H9 (cell line): ENCODE data around the gene SLC46A2. TPM values are rescaled to one million over a fixed set of nuclear protein-coding genes. Genes with fewer than 3 reads are reported as not detected.

ENCODE experiments used
- DNase-seq: peaks from one replicate; pipeline ENCODE4 v3.0.0-alpha.2; 2017
- H2AFZ ChIP-seq: one replicate; pipeline ENCODE4 v1.6.1; 2013; ENCODE audit warnings: mild to moderate bottlenecking, low read length, control low read depth, moderate library complexity
- H2AK5ac ChIP-seq: 2 replicates; pipeline ENCODE4 v1.6.1; 2013; ENCODE audit warnings: low read length, control low read depth, mixed read lengths; ENCODE audit not compliant: insufficient read length
- H2BK120ac ChIP-seq: one replicate; pipeline ENCODE4 v1.6.1; 2013; ENCODE audit warnings: low read depth, mild to moderate bottlenecking, low read length, control low read depth, inconsistent platforms; ENCODE audit not compliant: poor library complexity, severe bottlenecking
- H2BK12ac ChIP-seq: 2 replicates; pipeline ENCODE4 v1.6.1; 2013; ENCODE audit warnings: low read length, control low read depth, mixed read lengths, low read depth; ENCODE audit not compliant: insufficient read length
- H2BK15ac ChIP-seq: 2 replicates; pipeline ENCODE4 v1.6.1; 2013; ENCODE audit warnings: low read depth, low read length, control low read depth
- H2BK20ac ChIP-seq: one replicate; pipeline ENCODE4 v1.6.1; 2013; ENCODE audit warnings: low read depth, mild to moderate bottlenecking, low read length, control low read depth, inconsistent platforms; ENCODE audit not compliant: poor library complexity, severe bottlenecking
- H2BK5ac ChIP-seq: 2 replicates; pipeline ENCODE4 v1.6.1; 2013; ENCODE audit warnings: low read length, control low read depth, mixed read lengths; ENCODE audit not compliant: insufficient read length
- H3K14ac ChIP-seq: 2 replicates; pipeline ENCODE4 v1.6.1; 2013; ENCODE audit warnings: low read length, control low read depth; ENCODE audit not compliant: insufficient read depth
- H3K18ac ChIP-seq: 2 replicates; pipeline ENCODE4 v1.6.1; 2013; ENCODE audit warnings: low read depth, mild to moderate bottlenecking, mixed read lengths, low read length, control low read depth; ENCODE audit not compliant: insufficient read length
- H3K23ac ChIP-seq: 2 replicates; pipeline ENCODE4 v1.6.1; 2013; ENCODE audit warnings: low read length, control low read depth, mixed read lengths, low read depth; ENCODE audit not compliant: insufficient read length
- H3K23me2 ChIP-seq: 2 replicates; pipeline ENCODE4 v1.6.1; 2013; ENCODE audit warnings: low read depth, mild to moderate bottlenecking, mixed read lengths, low read length, control low read depth; ENCODE audit not compliant: insufficient read length, poor library complexity, severe bottlenecking
- H3K27ac ChIP-seq: 2 replicates; pipeline ENCODE4 v1.5.1; 2013; ENCODE audit warnings: low read length, control low read depth, mixed read lengths, low read depth; ENCODE audit not compliant: insufficient read length
- H3K27me3 ChIP-seq: 2 replicates; pipeline ENCODE4 v1.6.1; 2013; ENCODE audit warnings: low read length, control low read depth, inconsistent platforms; ENCODE audit not compliant: insufficient read depth
- H3K4ac ChIP-seq: 2 replicates; pipeline ENCODE4 v1.6.1; 2013; ENCODE audit warnings: low read depth, mild to moderate bottlenecking, control low read depth, inconsistent platforms, low read length, moderate library complexity
- H3K4me1 ChIP-seq: 2 replicates; pipeline ENCODE4 v1.6.1; 2013; ENCODE audit warnings: low read length, control low read depth, inconsistent platforms; ENCODE audit not compliant: insufficient read depth
- H3K4me2 ChIP-seq: 2 replicates; pipeline ENCODE4 v1.6.1; 2013; ENCODE audit warnings: low read length, control low read depth, mixed read lengths; ENCODE audit not compliant: insufficient read length, insufficient read depth
- H3K56ac ChIP-seq: 2 replicates; pipeline ENCODE4 v1.6.1; 2013; ENCODE audit warnings: low read depth, mild to moderate bottlenecking, mixed read lengths, low read length, control low read depth; ENCODE audit not compliant: insufficient read length
- H3K79me1 ChIP-seq: 2 replicates; pipeline ENCODE4 v1.6.1; 2013; ENCODE audit warnings: low read depth, mild to moderate bottlenecking, moderate library complexity, low read length, control low read depth, inconsistent platforms; ENCODE audit not compliant: insufficient read depth, poor library complexity, severe bottlenecking
- H3K79me2 ChIP-seq: 2 replicates; pipeline ENCODE4 v1.6.1; 2013; ENCODE audit warnings: low read length, control low read depth, inconsistent platforms; ENCODE audit not compliant: insufficient read depth
- H3K9ac ChIP-seq: 2 replicates; pipeline ENCODE4 v1.6.1; 2013; ENCODE audit warnings: low read length, control low read depth, mixed read lengths; ENCODE audit not compliant: insufficient read length; ENCODE audit errors: extremely low read depth
- H3K9me3 ChIP-seq: one replicate; pipeline ENCODE4 v1.6.1; 2013; ENCODE audit warnings: low read depth, low read length, inconsistent platforms; ENCODE audit not compliant: control insufficient read depth
- H3T11ph ChIP-seq: one replicate; pipeline ENCODE4 v1.6.1; 2013; ENCODE audit warnings: mild to moderate bottlenecking, low read length, control low read depth, inconsistent platforms
- H4K20me1 ChIP-seq: one replicate; pipeline ENCODE4 v1.6.1; 2013; ENCODE audit not compliant: control insufficient read depth, insufficient read length, insufficient read depth
- H4K5ac ChIP-seq: 2 replicates; pipeline ENCODE4 v1.6.1; 2013; ENCODE audit warnings: low read depth, mild to moderate bottlenecking, mixed read lengths, low read length, control low read depth; ENCODE audit not compliant: insufficient read length
- H4K8ac ChIP-seq: replicated peaks from 2 replicates; pipeline ENCODE4 v1.6.1; 2013; ENCODE audit warnings: low read length, control low read depth, mixed read lengths, low read depth; ENCODE audit not compliant: insufficient read length
- H4K91ac ChIP-seq: 2 replicates; pipeline ENCODE4 v1.6.1; 2013; ENCODE audit warnings: low read depth, mild to moderate bottlenecking, moderate library complexity, mixed read lengths, low read length, control low read depth; ENCODE audit not compliant: insufficient read length
- H3K27ac Mint-ChIP-seq, 3 experiments: 2 replicates in 2 of 3; 3 replicates in 1 of 3; pipeline ENCODE4 v1.8.0; 2020 to 2021; ENCODE audit warnings: mixed read lengths in 3 of 3, mild to moderate bottlenecking in 1 of 3, moderate library complexity in 1 of 3
- H3K27me3 Mint-ChIP-seq: 2 replicates; pipeline ENCODE4 v1.8.0; 2021; ENCODE audit warnings: low read depth, mild to moderate bottlenecking, moderate library complexity, mixed read lengths
- H3K36me3 Mint-ChIP-seq, 3 experiments: 2 replicates in 2 of 3; 3 replicates in 1 of 3; pipeline ENCODE4 v1.8.0; 2020 to 2021; ENCODE audit warnings: low read depth in 3 of 3, mixed read lengths in 3 of 3; ENCODE audit not compliant: insufficient read depth in 1 of 3
- H3K4me1 Mint-ChIP-seq, 2 experiments: 2 replicates each; pipeline ENCODE4 v1.8.0; 2020; ENCODE audit warnings: mixed read lengths in 2 of 2
- H3K4me3 Mint-ChIP-seq, 2 experiments: 2 replicates in 1 of 2; 3 replicates in 1 of 2; pipeline ENCODE4 v1.8.0; 2020 to 2021; ENCODE audit warnings: mild to moderate bottlenecking in 2 of 2, mixed read lengths in 2 of 2, moderate library complexity in 1 of 2
- H3K9me3 Mint-ChIP-seq, 2 experiments: 2 replicates in 1 of 2; 3 replicates in 1 of 2; pipeline ENCODE4 v1.8.0; 2020; ENCODE audit warnings: mild to moderate bottlenecking in 2 of 2, mixed read lengths in 2 of 2, moderate library complexity in 1 of 2
- WGBS: extraction: QIAGEN DNeasy Blood & Tissue Kit; methylation state at CpG from one replicate; pipeline ENCODE4 v1.1.7; 2013; ENCODE audit warnings: missing lambda C conversion rate, low lambda C conversion rate, mixed read lengths; ENCODE audit not compliant: insufficient read length; ENCODE audit errors: extremely low coverage; 5-methylcytosine and 5-hydroxymethylcytosine counted together
- total RNA-seq: library from RNA; stranded (reverse); gene quantifications from 2 replicates; pipeline ENCODE4 v1.2.1, GENCODE V29; 2021
- TF ChIP-seq, protein P1 (sequence below): fragments of 200-600 bp; sonication (generic); conservative IDR thresholded peaks from 3 replicates; pipeline ENCODE4 v1.8.0; 2021; ENCODE audit warnings: antibody characterized with exemption, mild to moderate bottlenecking

Gene SLC46A2
- total RNA-seq, 1 experiment from 2014 or later, result not detected

DNA sequence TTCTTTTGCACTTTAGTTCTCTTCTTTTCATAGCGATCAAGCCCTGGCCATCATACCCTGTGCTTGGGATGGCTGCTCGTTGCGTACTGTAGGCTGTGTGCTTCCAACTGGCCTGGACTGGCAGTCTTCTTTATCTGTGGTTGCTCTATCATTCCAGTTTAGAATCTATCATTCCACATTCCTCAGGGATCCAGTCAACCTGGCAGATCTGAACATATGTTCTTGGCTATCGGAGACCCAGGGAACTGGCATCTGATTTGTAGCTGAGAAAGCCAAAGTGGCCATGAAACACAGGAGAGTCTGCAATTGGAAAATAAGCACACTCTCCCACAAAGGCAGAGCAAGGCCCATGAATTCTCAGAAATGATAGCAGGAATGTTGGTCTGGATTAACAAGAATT lies 22.6 kb upstream of the SLC46A2 start:
- Histone ChIP-seq H3K27me3 (no peaks in the 10 kb centered on the region), H2AK5ac (no peak overlapping the region), H3K79me2 (no peaks in the 10 kb centered on the region), H2BK12ac (no peak overlapping the region), H3K9ac (no peak overlapping the region), H2BK20ac (no peak overlapping the region), H4K91ac (no peak overlapping the region), H4K5ac (no peak overlapping the region), H3K9me3 (no peaks in the 10 kb centered on the region), H3K79me1 (no peaks in the 10 kb centered on the region), H3K4ac (no peak overlapping the region), H3K56ac (no peak overlapping the region), H2BK120ac (no peak overlapping the region), H2BK15ac (no peak overlapping the region), H3K27ac (no peak overlapping the region), H3K23ac (no peak overlapping the region), H4K20me1 (no peaks in the 10 kb centered on the region), H3K18ac (no peak overlapping the region), H4K8ac (no peak overlapping the region), H3K4me2 (no peak overlapping the region), H3K14ac (no peak overlapping the region), H3K23me2 (no peaks in the 10 kb centered on the region), H2AFZ (no peak overlapping the region), H3T11ph (no peak overlapping the region), H2BK5ac (no peak overlapping the region), H3K4me1 (no peaks in the 10 kb centered on the region)
- no peaks in the 10 kb centered on the region for H3K4me1 Mint-ChIP-seq
- peaks cover 3 to 12% of the 10 kb centered on the region in 2 experiments for H3K9me3 Mint-ChIP-seq
- no peak overlapping the region for H3K4me3 Mint-ChIP-seq
- H3K36me3 Mint-ChIP-seq, result no peaks in the 10 kb centered on the region; a peak in 1 of 7 replicates
- H3K27ac Mint-ChIP-seq, result no peak overlapping the region
- no CpG with 5 or more reads among the region's 4 CpGs for WGBS
- DNase-seq, result no peak
- TF ChIP-seq, protein P1, sequence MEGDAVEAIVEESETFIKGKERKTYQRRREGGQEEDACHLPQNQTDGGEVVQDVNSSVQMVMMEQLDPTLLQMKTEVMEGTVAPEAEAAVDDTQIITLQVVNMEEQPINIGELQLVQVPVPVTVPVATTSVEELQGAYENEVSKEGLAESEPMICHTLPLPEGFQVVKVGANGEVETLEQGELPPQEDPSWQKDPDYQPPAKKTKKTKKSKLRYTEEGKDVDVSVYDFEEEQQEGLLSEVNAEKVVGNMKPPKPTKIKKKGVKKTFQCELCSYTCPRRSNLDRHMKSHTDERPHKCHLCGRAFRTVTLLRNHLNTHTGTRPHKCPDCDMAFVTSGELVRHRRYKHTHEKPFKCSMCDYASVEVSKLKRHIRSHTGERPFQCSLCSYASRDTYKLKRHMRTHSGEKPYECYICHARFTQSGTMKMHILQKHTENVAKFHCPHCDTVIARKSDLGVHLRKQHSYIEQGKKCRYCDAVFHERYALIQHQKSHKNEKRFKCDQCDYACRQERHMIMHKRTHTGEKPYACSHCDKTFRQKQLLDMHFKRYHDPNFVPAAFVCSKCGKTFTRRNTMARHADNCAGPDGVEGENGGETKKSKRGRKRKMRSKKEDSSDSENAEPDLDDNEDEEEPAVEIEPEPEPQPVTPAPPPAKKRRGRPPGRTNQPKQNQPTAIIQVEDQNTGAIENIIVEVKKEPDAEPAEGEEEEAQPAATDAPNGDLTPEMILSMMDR, result no peak
- peaks cover 57% of the 10 kb centered on the region for H3K27me3 Mint-ChIP-seq
